Right lobe of liver (tissue), 6 donors: ENCODE data around the gene CDKN2D. TPM values are rescaled to one million over a fixed set of nuclear protein-coding genes. Genes with fewer than 3 reads are reported as not detected.
"Not testable (repeated sequence)": the region's sequence is repeated elsewhere in the genome, so short reads cannot be mapped to it uniquely, and the experiment has no call there.

Source experiments
- ATAC-seq, 4 donors: fragments of 200-7000 bp; cut with Tn5 transposase; one replicate each; pipeline ENCODE4 v1.9.1; 2020; ENCODE audit warnings: mild to moderate bottlenecking in 4 of 4, moderate library complexity in 4 of 4
- DNase-seq, 3 donors: peaks; one replicate each; pipeline ENCODE4 v3.0.0-alpha.2; 2020
- H3K27ac ChIP-seq, 3 donors: fragments of 200-600 bp; one replicate each; pipeline ENCODE4 v1.8.0; 2022
- H3K27me3 ChIP-seq, 2 donors: fragments of 200-600 bp; one replicate each; pipeline ENCODE4 v1.8.0; 2022
- H3K36me3 ChIP-seq, 4 donors: fragments of 200-600 bp; sonication (generic) in 1 of 4; one replicate each; pipeline versions ENCODE4 v1.5.1 to v1.8.0; 2017 to 2022; ENCODE audit warnings: control low read depth in 1 of 4
- H3K4me1 ChIP-seq, 4 donors: fragments of 200-600 bp; sonication (generic) in 1 of 4; one replicate each; pipeline versions ENCODE4 v1.5.1 to v1.8.0; 2017 to 2022; ENCODE audit warnings: control low read depth in 1 of 4
- H3K4me3 ChIP-seq, 3 donors: fragments of 200-600 bp; one replicate each; pipeline ENCODE4 v1.8.0; 2022
- H3K9me3 ChIP-seq, 4 donors: fragments of 200-600 bp; sonication (generic) in 1 of 4; one replicate each; pipeline versions ENCODE4 v1.5.1 to v1.8.0; 2017 to 2022; ENCODE audit warnings: control low read depth in 1 of 4
- CTCF ChIP-seq, 4 donors: fragments of 200-600 bp in 3 of 4; fragments of 450-650 bp in 1 of 4; IDR thresholded peaks; one replicate each; pipeline versions ENCODE4 v1.5.1 to v1.8.0; 2016 to 2022; ENCODE audit warnings: antibody characterized with exemption in 4 of 4, mild to moderate bottlenecking in 2 of 4
- POLR2A ChIP-seq: fragments of 450-650 bp; IDR thresholded peaks from one replicate; pipeline ENCODE4 v1.6.1; 2017; ENCODE audit warnings: antibody characterized with exemption, mild to moderate bottlenecking
- WGBS: methylation state at CpG from one replicate; pipeline ENCODE4 v1.1.6; 2018; ENCODE audit warnings: low coverage, low lambda C conversion rate; ENCODE audit not compliant: insufficient coverage; ENCODE audit errors: missing lambda C conversion rate; 5-methylcytosine and 5-hydroxymethylcytosine counted together
- intact Hi-C, 2 donors: fragments of 100-400 bp; cut with DNase I; formaldehyde crosslinking; loops; one replicate each; pipeline versions ENCODE4 v1.11.2 to v1.14.1; 2022
- total RNA-seq, 6 experiments: library from RNA; depleted of rRNA in 2 of 6; stranded (reverse); fragments of >200 nt in 2 of 6; fragmentation: NEBNext Ultra II Directional in 3 of 6; extraction: Animal tissue kit (Norgen Biotek cat#: 25700) in 3 of 6; gene quantifications; one replicate each; pipeline versions ENCODE4 v1.1.0 to v1.2.4, GENCODE V29; 2016 to 2023
- donor health status: DM: no; HTN: yes; CAD: no.
- donor health status: DM: no; HTN: no; CAD: no.
- donor health status: DM: no; HTN: no; CAD: no.
- donor health status: DM: no; HTN: yes; CAD: no.
- donor health status: DM: no; HTN: yes; CAD: no.

CDKN2D gene
- total RNA-seq, 6 experiments from 2014 or later: 0.97 to 2.8 (median 2.0) TPM

DNA sequence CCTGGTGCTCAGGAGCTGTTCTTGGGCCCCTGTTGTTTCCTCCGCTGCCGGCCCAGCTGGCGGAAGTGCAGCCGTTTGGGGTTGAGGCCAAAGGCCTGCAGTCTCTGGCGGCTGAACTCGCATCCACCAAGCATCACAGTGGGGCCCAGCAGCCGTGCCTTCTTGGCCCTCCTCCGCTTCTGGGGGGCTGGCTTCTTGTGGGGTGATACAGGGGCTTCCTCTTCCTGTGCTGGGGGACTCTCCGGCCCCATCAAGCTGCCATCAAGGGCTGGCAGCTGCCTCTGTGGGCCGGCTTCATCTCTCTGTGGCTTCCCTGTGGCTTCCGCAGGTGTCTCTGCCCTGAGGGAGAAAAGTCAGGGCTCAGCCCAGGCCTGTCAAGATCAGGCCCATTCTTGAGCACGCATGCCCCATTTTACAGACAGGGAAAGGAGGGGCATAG lies 14.8 kb downstream of the CDKN2D start:
- ATAC-seq (peak; percentile 17 to 58 (median 31)), DNase-seq (no peak)
- Histone ChIP-seq H3K36me3 (peaks cover 0 to 73% (median 22%) of the 10 kb centered on the region in 4 donors), H3K27ac (no peak overlapping the region), H3K9me3 (no peaks in the 10 kb centered on the region), H3K4me3 (no peak overlapping the region), H3K27me3 (no peaks in the 10 kb centered on the region), H3K4me1 (no peaks in the 10 kb centered on the region)
- intact Hi-C loops: no loop called here
- 43% methylated on average over 2 of the region's 12 CpGs for WGBS
- TF ChIP-seq POLR2A (no peak), CTCF (IDR thresholded peaks at IDR 0.05) (no peak)

DNA sequence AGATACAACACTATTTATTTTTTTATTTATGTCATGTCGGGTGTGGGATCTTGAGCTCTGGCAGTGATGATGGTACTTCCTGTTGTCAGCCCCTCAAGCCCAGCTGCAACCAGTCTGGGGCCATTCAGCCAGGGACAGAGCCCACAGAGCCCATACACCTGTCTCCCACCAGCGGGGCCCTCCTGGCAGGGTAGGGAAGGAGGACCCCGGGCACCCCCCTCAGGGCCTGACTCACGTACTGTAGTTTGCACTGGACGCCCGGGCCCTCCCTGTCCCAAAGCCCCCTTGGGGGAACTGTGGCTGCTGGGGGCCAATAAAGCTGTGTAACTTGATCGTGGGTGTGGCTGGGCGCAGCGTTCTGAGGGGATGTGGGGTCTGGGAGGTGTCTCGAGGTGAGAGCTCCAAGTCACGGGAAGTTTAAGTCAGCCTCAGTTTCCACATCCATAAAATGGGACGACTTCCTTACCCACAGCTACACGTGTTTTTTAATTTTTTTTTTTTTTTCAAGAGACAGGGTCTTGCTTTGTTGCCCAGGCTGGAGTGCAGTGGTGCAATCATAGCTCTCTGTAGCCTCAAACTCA lies 15.6 kb downstream of the CDKN2D start:
- WGBS: 60% methylated on average over 8 of the region's 13 CpGs
- H3K4me1 ChIP-seq: no peaks in the 10 kb centered on the region
- no peak overlapping the region for H3K4me3 ChIP-seq
- H3K36me3 ChIP-seq: peaks cover 0 to 80% (median 24%) of the 10 kb centered on the region in 4 donors
- no peak overlapping the region for H3K27ac ChIP-seq
- intact Hi-C loops: no loop called here
- DNase-seq (no peak), ATAC-seq (peak in 2 of 4 donors; percentile 6 to 8)
- TF ChIP-seq POLR2A (no peak), CTCF (IDR thresholded peaks at IDR 0.05) (no peak)
- no peaks in the 10 kb centered on the region for H3K27me3 ChIP-seq
- H3K9me3 ChIP-seq: no peaks in the 10 kb centered on the region

GRCh38 chr19:10552510-10553053 lies 16.2 kb downstream of the CDKN2D start:
- Histone ChIP-seq H3K27me3 (no peaks in the 10 kb centered on the region), H3K9me3 (no peaks in the 10 kb centered on the region), H3K4me1 (no peaks in the 10 kb centered on the region), H3K36me3 (peaks cover 0 to 78% (median 24%) of the 10 kb centered on the region in 4 donors), H3K27ac (no peak overlapping the region), H3K4me3 (no peak overlapping the region)
- intact Hi-C loops: no loop called here
- ATAC-seq (peak; percentile 12 to 48 (median 22)), DNase-seq (no peak)
- TF ChIP-seq POLR2A: no peak
- no peak for TF ChIP-seq CTCF (IDR thresholded peaks at IDR 0.05)
- 49% methylated on average over 6 of the region's 12 CpGs for WGBS

- WGBS: 86% methylated on average over 2 of the region's 12 CpGs
- peak; percentile 16 to 66 (median 43) for ATAC-seq
- H3K27ac ChIP-seq: no peak overlapping the region
Measured at GRCh38 chr19:10551698-10552301, 17.0 kb downstream of the CDKN2D start.

DNA sequence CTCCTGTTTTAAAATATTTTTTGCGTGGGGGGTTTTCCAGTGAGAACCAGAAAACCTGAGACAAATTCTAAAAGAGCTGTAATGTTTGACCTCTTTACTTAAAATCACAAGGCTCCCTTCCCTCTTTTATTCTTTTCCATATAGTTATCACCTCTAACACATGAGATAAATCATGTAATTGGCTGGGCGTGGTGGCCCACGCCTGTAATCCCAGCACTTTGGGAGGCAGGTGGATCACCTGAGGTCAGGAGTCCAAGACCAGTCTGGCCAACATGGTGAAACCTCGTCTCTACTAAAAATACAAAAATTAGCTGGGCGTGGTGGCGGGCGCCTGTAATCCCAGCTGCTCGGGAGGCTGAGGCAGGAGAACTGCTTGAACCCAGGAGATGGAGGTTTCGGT lies 17.8 kb downstream of the CDKN2D start:
- H3K4me1 ChIP-seq, H3K4me3 ChIP-seq, DNase-seq, ATAC-seq, H3K9me3 ChIP-seq, intact Hi-C loops, H3K27ac ChIP-seq, H3K27me3 ChIP-seq: not testable (repeated sequence)
- 97% methylated on average over 9 of the region's 9 CpGs for WGBS
- peaks cover 0 to 80% (median 21%) of the 10 kb centered on the region in 4 donors for H3K36me3 ChIP-seq

More at GRCh38 chr19:10551698-10552301, 17.0 kb downstream of the CDKN2D start:
- TF ChIP-seq CTCF (IDR thresholded peaks at IDR 0.05) (peak in 1 of 4 donors; percentile 33), POLR2A (no peak)
- DNase-seq: no peak
- intact Hi-C loops: no loop called here
- Histone ChIP-seq H3K9me3 (no peaks in the 10 kb centered on the region), H3K4me3 (no peak overlapping the region), H3K4me1 (no peaks in the 10 kb centered on the region), H3K36me3 (peaks cover 0 to 78% (median 21%) of the 10 kb centered on the region in 4 donors), H3K27me3 (no peaks in the 10 kb centered on the region)
